Activated B cell treated with CpG ODN at 0.5 μM for 24 hours (primary cell): ENCODE measurements around the gene MEIOSIN. TPM values are rescaled to one million over a fixed set of nuclear protein-coding genes. Genes with fewer than 3 reads are reported as not detected.

ENCODE experiments used
- ATAC-seq: fragments of 200-7000 bp; cut with Tn5 transposase; one replicate; pipeline ENCODE4 v1.10.0; 2021; ENCODE audit warnings: low read depth, mild to moderate bottlenecking, moderate library complexity
- CTCF ChIA-PET: fragments of 350-600 bp; sonication (Branson Sonifier 250); formaldehyde crosslinking; loops from one replicate; lab custom pipeline; 2021; ENCODE audit warnings: antibody characterized with exemption; lab: Charles Lee
- POLR2A ChIA-PET: fragments of 350-600 bp; sonication (Branson Sonifier 250); formaldehyde crosslinking; loops from one replicate; lab custom pipeline; 2021; ENCODE audit warnings: antibody characterized with exemption; lab: Charles Lee
- DNase-seq: peaks from one replicate; pipeline ENCODE4 v3.0.0; 2022
- H3K27ac Mint-ChIP-seq: one replicate; pipeline ENCODE4 v1.8.0; 2020; ENCODE audit warnings: mixed read lengths
- H3K27me3 Mint-ChIP-seq: one replicate; pipeline ENCODE4 v1.8.0; 2021; ENCODE audit warnings: mixed read lengths
- H3K36me3 Mint-ChIP-seq: one replicate; pipeline ENCODE4 v1.8.0; 2021; ENCODE audit warnings: low read depth, mixed read lengths
- H3K4me1 Mint-ChIP-seq: one replicate; pipeline ENCODE4 v1.8.0; 2021; ENCODE audit warnings: mixed read lengths
- H3K4me3 Mint-ChIP-seq: one replicate; pipeline ENCODE4 v1.8.0; 2020; ENCODE audit warnings: mild to moderate bottlenecking, mixed read lengths
- H3K9me3 Mint-ChIP-seq: one replicate; pipeline ENCODE4 v1.8.0; 2020; ENCODE audit warnings: mixed read lengths
- CTCF ChIP-seq: fragments of 200-600 bp; IDR thresholded peaks from one replicate; pipeline ENCODE4 v1.8.0; 2022; ENCODE audit warnings: antibody characterized with exemption, mild to moderate bottlenecking
- intact Hi-C: fragments of 100-400 bp; cut with micrococcal nuclease; formaldehyde crosslinking; loops from one replicate; pipeline ENCODE4 v1.15.1; 2024
- total RNA-seq: library from RNA; stranded (reverse); gene quantifications from 2 replicates; pipeline ENCODE4 v1.2.3, GENCODE V29; 2022

The MEIOSIN gene
- total RNA-seq, 1 donor from 2014 or later: not detected

GRCh38 chr19:45752639-45753038, 19.4 kb downstream of the MEIOSIN start:
- Mint-ChIP-seq H3K4me1 (no peaks in the 10 kb centered on the region), H3K4me3 (no peak overlapping the region), H3K9me3 (no peaks in the 10 kb centered on the region), H3K27ac (no peak overlapping the region), H3K36me3 (no peaks in the 10 kb centered on the region), H3K27me3 (peaks cover 2% of the 10 kb centered on the region)
- POLR2A ChIA-PET: interaction anchor here (0.6 to 0.8 kb wide), 2 partner anchors 16 to 70 kb away, joined by 3 to 4 read pairs; no protein-coding TSS in a partner anchor
- ATAC-seq (no peak), DNase-seq (no peak)
- intact Hi-C loops: no loop called here
- CTCF ChIA-PET: no interaction called here
- TF ChIP-seq CTCF: no peak

GRCh38 chr19:45753548-45753947, 20.3 kb downstream of the MEIOSIN start:
- no peak for TF ChIP-seq CTCF
- ATAC-seq: no peak
- intact Hi-C loops: no loop called here
- Mint-ChIP-seq H3K4me3 (no peak overlapping the region), H3K9me3 (no peaks in the 10 kb centered on the region), H3K27ac (no peak overlapping the region), H3K27me3 (peaks cover 2% of the 10 kb centered on the region), H3K36me3 (no peaks in the 10 kb centered on the region), H3K4me1 (no peaks in the 10 kb centered on the region)
- no peak for DNase-seq
- ChIA-PET POLR2A (no interaction called here), CTCF (no interaction called here)

GRCh38 chr19:45754323-45754722, 21.1 kb downstream of the MEIOSIN start:
- Mint-ChIP-seq H3K9me3 (no peaks in the 10 kb centered on the region), H3K27me3 (peaks cover 2% of the 10 kb centered on the region), H3K4me3 (no peak overlapping the region), H3K27ac (no peak overlapping the region), H3K36me3 (no peaks in the 10 kb centered on the region), H3K4me1 (no peaks in the 10 kb centered on the region)
- CTCF ChIA-PET: no interaction called here
- no peak for TF ChIP-seq CTCF
- DNase-seq: no peak
- POLR2A ChIA-PET: no interaction called here
- no peak for ATAC-seq
- intact Hi-C loops: no loop called here

GRCh38 chr19:45757695-45758094, 24.5 kb downstream of the MEIOSIN start:
- Mint-ChIP-seq H3K4me3 (no peak overlapping the region), H3K27ac (no peak overlapping the region), H3K9me3 (no peaks in the 10 kb centered on the region), H3K36me3 (no peaks in the 10 kb centered on the region), H3K27me3 (peaks cover 4% of the 10 kb centered on the region), H3K4me1 (no peaks in the 10 kb centered on the region)
- TF ChIP-seq CTCF: no peak
- CTCF ChIA-PET: interaction anchor here (0.7 to 1.3 kb wide), 3 partner anchors 12 to 44 kb away, joined by 3 to 5 read pairs (median 3); partner anchors contain the start of gene SIX5
- POLR2A ChIA-PET: no interaction called here
- intact Hi-C loops: no loop called here
- DNase-seq: no peak
- no peak for ATAC-seq

- ChIA-PET CTCF (interaction anchor here (1.3 kb wide), 1 partner anchor 11 kb away, joined by 3 read pairs; the partner anchor contains the start of gene SIX5), POLR2A (no interaction called here)
- H3K27me3 Mint-ChIP-seq: peaks cover 3% of the 10 kb centered on the region
- TF ChIP-seq CTCF: no peak
- ATAC-seq (no peak), DNase-seq (no peak)
- no peak overlapping the region for H3K27ac Mint-ChIP-seq
- no peaks in the 10 kb centered on the region for H3K9me3 Mint-ChIP-seq
- no peak overlapping the region for H3K4me3 Mint-ChIP-seq
- H3K36me3 Mint-ChIP-seq: no peaks in the 10 kb centered on the region
- H3K4me1 Mint-ChIP-seq: no peaks in the 10 kb centered on the region
- intact Hi-C loops: no loop called here
These were observed 25.7 kb downstream of the MEIOSIN start for GRCh38 chr19:45758921-45759320.
